Measurements from ENCODE around the gene PCP2.

GRCh38 chr19:7670150-7670783 lies 36.7 kb upstream of the PCP2 start:
- TF ChIP-seq POLR2A (IDR thresholded peaks at IDR 0.05; ENCODE audit: low read length) (no peak), GATA1 (IDR thresholded peaks at IDR 0.05; ENCODE audit: low read depth, low read length) (no peak)

All from erythroblast (primary cell).